GM12874 (cell line): ENCODE results near the gene JMJD4.

ENCODE experiments used
- CTCF ChIP-seq: IDR thresholded peaks from 2 replicates; pipeline ENCODE4 v1.5.1; 2011; ENCODE audit warnings: low read depth, mild to moderate bottlenecking, control low read depth, low read length, moderate library complexity; ENCODE audit not compliant: insufficient read depth

The JMJD4 gene

DNA sequence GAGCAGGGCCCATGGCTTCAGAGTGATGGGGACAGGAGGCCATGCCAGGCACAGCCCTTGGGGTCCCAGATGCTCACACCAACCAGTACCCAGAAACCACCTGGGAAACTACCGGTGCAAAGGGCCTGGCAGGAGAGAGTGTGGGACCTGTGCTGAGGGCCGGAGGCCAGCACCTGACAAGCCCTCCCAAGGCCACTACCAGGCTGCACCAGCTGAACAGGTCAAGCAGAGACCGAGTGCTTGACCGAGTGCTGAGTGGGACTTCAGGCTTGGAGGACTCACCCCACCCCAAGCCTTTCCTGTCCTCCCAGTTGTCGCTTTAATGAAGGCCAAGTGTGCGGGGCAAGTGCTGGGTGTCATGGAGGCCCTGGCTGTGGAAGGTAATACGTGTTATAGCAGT lies 36.7 kb upstream of the JMJD4 start:
- TF ChIP-seq CTCF: no peak

DNA sequence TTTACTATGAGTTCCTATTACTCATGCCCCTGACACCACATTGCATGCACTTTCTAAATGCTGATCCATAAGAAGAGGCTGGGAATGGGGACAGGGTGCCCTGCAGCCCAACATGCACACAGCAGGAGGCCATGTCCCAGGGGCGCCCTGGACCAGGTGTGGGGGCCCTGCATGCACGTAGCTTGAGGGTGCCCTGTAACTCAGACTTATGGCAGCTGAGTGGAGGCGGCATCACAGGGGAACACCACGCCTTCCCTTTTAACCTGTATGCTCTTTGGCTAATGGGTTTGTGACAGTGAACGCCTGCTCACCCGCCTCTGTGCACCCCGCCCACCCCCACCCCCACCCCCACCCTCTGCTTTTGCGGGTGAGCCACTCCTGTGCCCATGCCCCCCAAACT lies 36.2 kb upstream of the JMJD4 start:
- no peak for TF ChIP-seq CTCF

DNA sequence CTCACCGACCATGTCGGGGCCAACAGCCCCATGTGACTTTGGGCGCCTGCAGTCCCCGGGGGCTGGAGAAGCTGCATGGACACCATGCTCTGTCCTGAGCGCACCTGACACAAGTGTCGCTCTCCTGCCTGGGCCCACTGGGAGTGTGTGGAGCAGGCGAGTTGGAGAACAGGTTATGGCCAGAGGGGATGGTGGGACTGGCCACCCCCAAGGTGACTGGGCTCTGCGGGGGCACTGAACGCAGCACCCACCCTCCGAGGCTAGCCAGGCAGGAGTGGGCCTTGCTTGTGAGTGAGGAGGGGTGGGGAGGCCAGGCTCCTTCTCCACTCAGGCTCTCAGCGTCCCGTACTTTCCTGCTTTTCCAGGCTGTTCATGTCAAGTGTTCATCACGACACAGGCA lies 35.7 kb upstream of the JMJD4 start:
- TF ChIP-seq CTCF: no peak

- TF ChIP-seq CTCF: no peak
Observed at GRCh38 chr1:227769936-227770494, 34.9 kb upstream of the JMJD4 start.

DNA sequence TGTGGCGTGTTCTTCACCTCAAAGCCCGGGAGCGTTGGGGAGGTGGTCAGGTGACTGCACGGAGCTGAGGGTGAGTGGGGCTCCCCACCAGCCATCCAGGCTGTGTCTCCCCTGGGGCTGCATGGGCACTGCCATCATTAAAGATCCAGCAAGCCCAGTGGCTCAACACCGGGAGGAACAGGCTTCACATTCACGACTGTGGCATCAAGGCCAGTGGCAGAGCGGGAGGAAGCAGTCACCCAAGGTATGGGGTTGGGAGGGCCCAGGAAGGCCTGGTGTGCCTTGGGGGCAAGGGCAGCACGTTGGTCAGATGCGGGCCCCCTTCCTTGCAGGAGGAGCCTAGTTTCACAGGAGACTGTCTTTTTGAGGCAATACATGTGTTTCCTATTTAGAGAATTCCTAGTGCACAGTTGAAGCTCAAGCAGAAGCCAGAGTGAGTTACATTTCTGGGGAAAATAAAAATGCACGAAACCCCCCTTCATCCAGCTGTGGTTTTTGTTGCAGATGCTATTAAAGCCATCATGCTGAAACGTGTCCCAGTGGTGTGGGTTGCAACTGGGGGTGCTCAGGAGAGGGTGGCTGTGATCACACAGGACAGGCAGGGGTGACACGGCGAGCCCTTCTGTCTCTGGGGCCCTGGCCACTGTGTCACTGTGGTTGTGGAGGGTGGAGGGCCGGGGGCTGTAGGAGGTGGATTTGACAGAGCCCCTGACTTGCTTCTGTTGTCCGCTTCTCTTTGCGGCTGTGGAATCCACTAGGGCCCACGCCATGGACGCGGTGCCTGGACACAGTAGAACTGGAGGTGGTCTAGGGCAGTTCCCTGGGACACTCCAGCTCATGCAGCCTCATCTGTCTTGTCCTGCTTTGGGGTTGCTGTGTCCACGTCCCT lies 34.2 kb upstream of the JMJD4 start:
- no peak for TF ChIP-seq CTCF

GRCh38 chr1:227768640-227769039 lies 33.5 kb upstream of the JMJD4 start:
- no peak for TF ChIP-seq CTCF

DNA sequence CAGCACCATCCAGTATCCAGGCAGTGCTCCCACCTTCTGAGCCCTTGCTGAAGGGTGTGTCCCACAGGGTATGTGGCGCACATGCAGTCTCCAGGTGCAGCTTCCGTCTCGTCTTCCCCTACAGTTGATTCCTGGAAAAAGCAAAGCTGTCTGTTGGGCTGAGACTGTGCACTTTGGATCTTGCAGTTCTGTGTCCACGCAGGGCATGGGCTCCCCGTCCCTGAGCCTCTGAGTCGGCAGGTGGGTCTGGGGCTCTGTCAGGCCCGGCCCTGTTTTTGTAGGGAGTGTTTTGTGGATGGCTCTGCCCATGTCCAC lies 33.0 kb upstream of the JMJD4 start:
- TF ChIP-seq CTCF: no peak
